Epithelial cell of alveolus of lung (primary cell): ENCODE data around the gene RAD51D. TPM values are rescaled to one million over a fixed set of nuclear protein-coding genes. Genes with fewer than 3 reads are reported as not detected.

Experiments used
- total RNA-seq: library from RNA; depleted of rRNA; stranded (reverse); fragments of >200 nt; gene quantifications from 2 replicates; pipeline ENCODE4 v1.2.1, GENCODE V29; 2015

The RAD51D gene
- 9.7 and 15.7 TPM in 2 replicates for total RNA-seq

GRCh38 chr17:35119370-35120165 lies at the start of gene RAD51D:
TSS of gene RAD51D (minus strand) at chr17:35119860. CDS start at chr17:35119613, 247 bp downstream.

GRCh38 chr17:35147375-35147905 lies 27.8 kb upstream of the RAD51D start, which contains the start of gene UNC45B:
TSS of gene UNC45B (plus strand) at chr17:35147817. CDS start at chr17:35148264, 447 bp downstream.

GRCh38 chr17:35141681-35142466 lies 22.2 kb upstream of the RAD51D start, which contains the start of gene NLE1:
TSS of gene NLE1 (minus strand) at chr17:35142303. CDS start at chr17:35142275, 28 bp downstream.

GRCh38 chr17:35121315-35121714 lies 1.7 kb upstream of the RAD51D start, which contains the start of gene FNDC8:
TSS of gene FNDC8 (plus strand) at chr17:35121615. CDS start at chr17:35121694, 79 bp downstream.

GRCh38 chr17:35063514-35064223 lies 56.0 kb downstream of the RAD51D start, which contains the start of gene RFFL:
TSS of gene RFFL (minus strand) at chr17:35063707. CDS start at chr17:35026553, 37,154 bp downstream.

Other genes starting within 250 kb of the RAD51D start
- gene CCT6B, start 158.4 kb downstream of the RAD51D start, total RNA-seq: 0.39 and 0.56 TPM in 2 replicates
- 9.7 TPM in 2 replicates for gene ZNF830, start 158.3 kb downstream of the RAD51D start, total RNA-seq
- 9.2 and 25.6 TPM in 2 replicates for gene LIG3, start 139.3 kb downstream of the RAD51D start, total RNA-seq
- gene RFFL, start 56.2 kb downstream of the RAD51D start, total RNA-seq: 15.3 and 15.5 TPM in 2 replicates
- not detected in 2 replicates for gene FNDC8, start 1.8 kb upstream of the RAD51D start, total RNA-seq
- gene NLE1, start 22.4 kb upstream of the RAD51D start, total RNA-seq: 17.6 and 39.0 TPM in 2 replicates
- gene UNC45B, start 28.0 kb upstream of the RAD51D start, total RNA-seq: 0.96 TPM in 1 of 2 replicates, not detected in the other
- not detected in 2 replicates for gene SLC35G3, start 74.5 kb upstream of the RAD51D start, total RNA-seq
- 42.8 and 49.8 TPM in 2 replicates for gene SLFN5, start 123.2 kb upstream of the RAD51D start, total RNA-seq